Measurements from ENCODE around the gene CSF3. TPM values are rescaled to one million over a fixed set of nuclear protein-coding genes. Genes with fewer than 3 reads are reported as not detected.

The CSF3 gene
- total and polyA plus RNA-seq, 2 of the 13 experiments (the other 11 are each of a cell fraction or from before 2014, with no cell fraction given): 0.09 TPM; not detected in 1

- TF ChIP-seq MXD3 (CRISPR knock-in tag; IDR thresholded peaks at IDR 0.05): peak; percentile 98
- TF ChIP-seq KDM1A (CRISPR knock-in tag; IDR thresholded peaks at IDR 0.05): peak; percentile 63; the same call in 1 of the 2 replicates
- peak; percentile 89 for TF ChIP-seq CENPT (CRISPR knock-in tag; IDR thresholded peaks at IDR 0.05; ENCODE audit: low read depth)
- TF ChIP-seq STAT5B (CRISPR knock-in tag; IDR thresholded peaks at IDR 0.05): peak; percentile 95
- TF ChIP-seq SRSF4 (IDR thresholded peaks at IDR 0.05; ENCODE audit: low read depth, low read length, poor library complexity, severe bottlenecking): no peak
- peak; percentile 73; the same call in 1 of the 2 replicates for TF ChIP-seq FOXJ3 (CRISPR knock-in tag; IDR thresholded peaks at IDR 0.05; ENCODE audit: borderline replicate concordance)
- peak; percentile 96 for TF ChIP-seq MYC (CRISPR knock-in tag; IDR thresholded peaks at IDR 0.05; ENCODE audit: borderline replicate concordance)
- no peak for TF ChIP-seq SP1 (IDR thresholded peaks at IDR 0.05)
- TF ChIP-seq SP1 (CRISPR knock-in tag; IDR thresholded peaks at IDR 0.05): peak; percentile 73
- peak; percentile 94; the same call in 1 of the 2 replicates for TF ChIP-seq CAMTA2 (CRISPR knock-in tag; IDR thresholded peaks at IDR 0.05; ENCODE audit: borderline replicate concordance)
- TF ChIP-seq MEF2D (CRISPR knock-in tag; IDR thresholded peaks at IDR 0.05): peak; percentile 93; the same call in 1 of the 2 replicates
- peak; percentile 93 for TF ChIP-seq ZSCAN12 (CRISPR knock-in tag; IDR thresholded peaks at IDR 0.05)
- no peak for TF ChIP-seq ZNF660 (CRISPR knock-in tag; IDR thresholded peaks at IDR 0.05; ENCODE audit: borderline replicate concordance, low read depth)
- TF ChIP-seq ZNF549 (CRISPR knock-in tag; IDR thresholded peaks at IDR 0.05): 0 out of 2 replicates have a peak, but pooled peaks have one; percentile 35
- TF ChIP-seq ZNF850 (CRISPR knock-in tag; conservative IDR thresholded peaks at IDR 0.05): no peak
- TF ChIP-seq TGIF2 (CRISPR knock-in tag; IDR thresholded peaks at IDR 0.05): peak; percentile 97
- peak; percentile 96; the same call in 1 of the 2 replicates for TF ChIP-seq FOXO4 (CRISPR knock-in tag; conservative IDR thresholded peaks at IDR 0.05)
- TF ChIP-seq MEIS2 (CRISPR knock-in tag; IDR thresholded peaks at IDR 0.05): peak; percentile 73; the same call in 1 of the 2 replicates
Observed at GRCh38 chr17:39980351-39981206, 34.7 kb upstream of the CSF3 start, which contains the start of gene PSMD3 (continued).

All from HepG2 (cell line).